Spleen (tissue), 11 donors: ENCODE measurements around the gene RAET1L. TPM values are rescaled to one million over a fixed set of nuclear protein-coding genes. Genes with fewer than 3 reads are reported as not detected.
A peak's percentile ranks its signal among the peaks of the same experiment; 100 is the strongest.

Experiments used
- DNase-seq: peaks from one replicate; pipeline ENCODE4 v3.0.0-alpha.2; 2020
- H3K27ac ChIP-seq, 8 donors: fragments of 200-600 bp; sonication (generic) in 7 of 8; 1 replicate in 4 of 8; 2 replicates in 4 of 8; pipeline versions ENCODE4 v1.5.0 to v1.8.0; 2016 to 2021; ENCODE audit warnings: inconsistent platforms in 4 of 8, mild to moderate bottlenecking in 4 of 8, moderate library complexity in 1 of 8
- H3K27me3 ChIP-seq, 7 donors: fragments of 200-600 bp; sonication (generic) in 6 of 7; replicated peaks in 1 of 7; 1 replicate in 4 of 7; 2 replicates in 3 of 7; pipeline versions ENCODE4 v1.5.0 to v1.8.0; 2016 to 2021; ENCODE audit warnings: inconsistent platforms in 3 of 7, mild to moderate bottlenecking in 1 of 7
- H3K36me3 ChIP-seq, 6 donors: fragments of 200-600 bp; sonication (generic) in 5 of 6; 1 replicate in 4 of 6; 2 replicates in 2 of 6; pipeline versions ENCODE4 v1.5.0 to v1.8.0; 2016 to 2021; ENCODE audit warnings: inconsistent platforms in 2 of 6
- H3K4me1 ChIP-seq, 6 donors: fragments of 200-600 bp; sonication (generic) in 5 of 6; 1 replicate in 3 of 6; 2 replicates in 3 of 6; pipeline versions ENCODE4 v1.5.0 to v1.8.0; 2016 to 2021; ENCODE audit warnings: inconsistent platforms in 3 of 6
- H3K4me3 ChIP-seq, 8 donors: fragments of 200-600 bp; sonication (generic) in 7 of 8; 1 replicate in 4 of 8; 2 replicates in 4 of 8; pipeline versions ENCODE4 v1.5.0 to v1.8.0; 2016 to 2021; ENCODE audit warnings: inconsistent platforms in 4 of 8, mild to moderate bottlenecking in 4 of 8, moderate library complexity in 2 of 8
- H3K9me3 ChIP-seq, 8 donors: fragments of 200-600 bp; sonication (generic) in 7 of 8; 1 replicate in 4 of 8; 2 replicates in 4 of 8; pipeline versions ENCODE4 v1.5.0 to v1.8.0; 2016 to 2021; ENCODE audit warnings: inconsistent platforms in 4 of 8
- CTCF ChIP-seq, 11 experiments: fragments of 200-600 bp in 7 of 11; fragments of 450-650 bp in 4 of 11; sonication (generic) in 4 of 11; IDR thresholded peaks in 8 of 11; conservative IDR thresholded peaks in 3 of 11; 1 replicate in 7 of 11; 2 replicates in 4 of 11; pipeline versions ENCODE4 v1.4.0 to v1.8.0; 2016 to 2021; ENCODE audit warnings: antibody characterized with exemption in 11 of 11, inconsistent platforms in 4 of 11, mild to moderate bottlenecking in 1 of 11
- POLR2A ChIP-seq, 3 donors: fragments of 450-650 bp; IDR thresholded peaks; one replicate each; pipeline ENCODE4 v1.5.1; 2017; ENCODE audit warnings: antibody characterized with exemption in 3 of 3, mild to moderate bottlenecking in 1 of 3
- POLR2AphosphoS5 ChIP-seq, 3 donors: sonication (generic); formaldehyde crosslinking; IDR thresholded peaks; one replicate each; pipeline ENCODE4 v1.5.1; 2017; ENCODE audit warnings: antibody characterized with exemption in 3 of 3
- WGBS, 5 donors: extraction: QIAGEN DNeasy Blood & Tissue Kit in 3 of 5; methylation state at CpG; one replicate each; pipeline versions ENCODE4 v1.1.5 to v1.1.7; 2013 to 2018; 5-methylcytosine and 5-hydroxymethylcytosine counted together
- intact Hi-C: fragments of 100-400 bp; cut with DNase I; formaldehyde crosslinking; loops from one replicate; pipeline ENCODE4 v1.15.0; 2023; ENCODE audit warnings: low total_unique reads
- polyA plus RNA-seq, 3 donors: library from polyadenylated mRNA; stranded (reverse); fragments of 200-250 nt; gene quantifications; one replicate each; pipeline ENCODE4 v1.2.1, GENCODE V29; 2013
- total RNA-seq, 7 donors: library from RNA; depleted of rRNA in 3 of 7; stranded (reverse); fragments of >200 nt in 3 of 7; fragmentation: NEBNext Ultra II Directional in 4 of 7; extraction: Animal tissue kit (Norgen Biotek cat#: 25700) in 4 of 7; gene quantifications; one replicate each; pipeline versions ENCODE4 v1.1.0 to v1.2.1, GENCODE V29; 2016 to 2021
- donor health status: healthy with polysubstance abuse.
- donor health status: DM: no; HTN: no; CAD: no; lungs with moderate emphysema.
- donor health status: DM: no; HTN: no; CAD: no.
- donor health status: Bipolar disorder and iron deficiency.
- donor health status: healthy.
- donor health status: DM: no; HTN: no; CAD: no.
- donor health status: DM: yes; HTN: yes; CAD: no.

The RAET1L gene
- total and polyA plus RNA-seq, 10 donors, result not detected

DNA sequence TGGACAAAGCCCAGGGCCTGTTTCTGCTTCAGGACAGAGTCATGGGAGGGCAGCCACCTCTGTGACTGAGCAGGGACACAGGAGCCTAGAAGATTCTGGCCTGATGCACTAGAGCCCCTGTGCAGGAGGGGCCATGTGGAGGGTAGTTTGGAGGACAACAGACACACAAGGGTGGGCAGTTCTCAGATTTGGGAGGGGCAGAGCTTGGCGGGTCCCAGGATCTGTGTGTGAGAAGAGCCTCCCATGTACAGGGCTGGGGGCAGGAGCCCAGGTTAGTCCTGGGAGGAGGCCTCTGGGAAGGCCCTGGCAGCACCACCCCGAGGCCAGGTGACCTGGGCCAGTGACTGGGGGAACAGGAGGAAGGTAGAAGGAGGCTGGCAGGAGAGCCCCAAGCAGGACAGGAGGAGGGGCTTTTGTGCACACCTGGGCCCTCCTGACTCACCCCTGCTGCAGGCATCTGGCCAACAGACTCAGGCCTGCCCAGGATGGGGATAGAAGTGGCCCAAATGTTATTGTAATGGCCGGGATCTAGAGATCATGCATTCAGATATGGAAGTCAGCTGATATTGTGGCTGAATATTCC, 45.0 kb upstream of the RAET1L start:
- WGBS, 5 donors, result 85 to 96% (median 89%) methylated on average over 3 of the region's 3 CpGs
- Histone ChIP-seq H3K36me3 (no peaks in the 10 kb centered on the region), H3K27ac (no peak overlapping the region), H3K9me3 (no peaks in the 10 kb centered on the region), H3K4me1 (peaks cover 0 to 33% (median 16%) of the 10 kb centered on the region in 6 donors), H3K4me3 (no peak overlapping the region), H3K27me3 (peaks cover 0 to 31% (median 0%) of the 10 kb centered on the region in 7 donors)
- intact Hi-C loops, result no loop called here
- peak; percentile 78 for DNase-seq
- no peak for TF ChIP-seq CTCF (IDR thresholded peaks at IDR 0.05 in 8 of 11, conservative IDR thresholded peaks at IDR 0.05 in 3 of 11)
- no peak for TF ChIP-seq POLR2AphosphoS5 (IDR thresholded peaks at IDR 0.05)
- TF ChIP-seq POLR2A (IDR thresholded peaks at IDR 0.05), result no peak

GRCh38 chr6:150069706-150070105, 44.4 kb upstream of the RAET1L start:
- H3K4me3 ChIP-seq, result peak overlapping the region in 5 of 8 donors; percentile 65 to 84 (median 70)
- intact Hi-C loops, result no loop called here
- H3K9me3 ChIP-seq, result no peaks in the 10 kb centered on the region
- no peak overlapping the region for H3K27ac ChIP-seq
- TF ChIP-seq POLR2AphosphoS5 (IDR thresholded peaks at IDR 0.05) (no peak), POLR2A (IDR thresholded peaks at IDR 0.05) (no peak), CTCF (IDR thresholded peaks at IDR 0.05 in 8 of 11, conservative IDR thresholded peaks at IDR 0.05 in 3 of 11) (no peak)
- no peaks in the 10 kb centered on the region for H3K36me3 ChIP-seq
- WGBS, 5 donors, result 73 to 90% (median 80%) methylated on average over 11 of the region's 11 CpGs
- peaks cover 0 to 31% (median 0%) of the 10 kb centered on the region in 7 donors for H3K27me3 ChIP-seq
- no peak for DNase-seq
- peaks cover 0 to 33% (median 16%) of the 10 kb centered on the region in 6 donors for H3K4me1 ChIP-seq

GRCh38 chr6:150068720-150069648, 43.7 kb upstream of the RAET1L start, which contains the start of gene ULBP3:
ULBP3 (minus strand) TSS chr6:150069121; CDS start chr6:150069066, 55 bp downstream.
- Histone ChIP-seq H3K27ac (peak within 1 kb of the TSS in 7 of 8 donors; percentile 29 to 77 (median 56)), H3K4me1 (peaks cover 0 to 33% (median 16%) of the 10 kb centered on the region in 6 donors), H3K36me3 (no peaks in the 10 kb centered on the region), H3K27me3 (peaks cover 0 to 31% (median 0%) of the 10 kb centered on the region in 7 donors), H3K9me3 (no peaks in the 10 kb centered on the region), H3K4me3 (peak within 1 kb of the TSS; percentile 42 to 84 (median 70))
- DNase-seq, result peak; percentile 91
- TF ChIP-seq CTCF (IDR thresholded peaks at IDR 0.05 in 8 of 11, conservative IDR thresholded peaks at IDR 0.05 in 3 of 11) (peak in 10 of 11 experiments; percentile 17 to 71 (median 56)), POLR2A (IDR thresholded peaks at IDR 0.05) (no peak), POLR2AphosphoS5 (IDR thresholded peaks at IDR 0.05) (peak; percentile 64 to 85 (median 78))
- intact Hi-C loops, result no loop called here
- 2 to 6% (median 3%) methylated on average over 33 to 72 of the region's 72 CpGs for WGBS, 5 donors
